A549 (cell line): ENCODE measurements around the gene SIK3. TPM values are rescaled to one million over a fixed set of nuclear protein-coding genes. Genes with fewer than 3 reads are reported as not detected.

Experiments used
- ATAC-seq, 2 experiments: fragments of 200-7000 bp in 1 of 2; fragments of >200 bp in 1 of 2; cut with Nextera tagmentation in 1 of 2; cut with Tn5 transposase in 1 of 2; 3 replicates each; pipeline versions ENCODE4 v1.8.0 to v1.9.1; 2018 to 2020; ENCODE audit warnings: mild to moderate bottlenecking in 1 of 2, moderate library complexity in 1 of 2
- CTCF ChIA-PET: fragments of 300-600 bp; sonication (Branson Sonifier 250); formaldehyde crosslinking; extraction: SDS; loops from one replicate; lab custom pipeline; 2021; ENCODE audit warnings: antibody characterized with exemption, inconsistent platforms; lab: Yijun Ruan, JAX
- POLR2A ChIA-PET: fragments of 350-600 bp; formaldehyde crosslinking; extraction: SDS; loops from one replicate; lab custom pipeline; 2021; ENCODE audit warnings: antibody characterized with exemption, inconsistent platforms; lab: Yijun Ruan, JAX
- DNase-seq, 2 experiments: peaks; one replicate each; pipeline versions ENCODE4 v3.0.0 to v3.0.0-alpha.2; 2011 to 2016; ENCODE audit warnings: low read depth in 1 of 2, low spot score in 1 of 2
- FAIRE-seq: peaks from 2 replicates; lab custom pipeline; 2011; peaks lifted over from hg19 to GRCh38; lab: Jason Lieb, UNC
- H3K27ac ChIP-seq, 2 experiments: fragments of >200 bp; sonication (Bioruptor Twin); formaldehyde crosslinking; 3 replicates each; pipeline ENCODE4 v1.5.1; 2016 to 2017
- H3K4me1 ChIP-seq: fragments of >200 bp; sonication (Bioruptor Twin); formaldehyde crosslinking; 3 replicates; pipeline ENCODE4 v1.6.1; 2016
- H3K4me2 ChIP-seq: fragments of >200 bp; sonication (Bioruptor Twin); formaldehyde crosslinking; 3 replicates; pipeline ENCODE4 v1.6.1; 2016
- H3K4me3 ChIP-seq: fragments of >200 bp; sonication (Bioruptor Twin); formaldehyde crosslinking; 3 replicates; pipeline ENCODE4 v1.5.1; 2016
- H3K9me3 ChIP-seq: fragments of >200 bp; sonication (Bioruptor Twin); formaldehyde crosslinking; 3 replicates; pipeline ENCODE4 v1.6.1; 2016
- ATOH8 ChIP-seq: fragments of 250-450 bp; sonication (Bioruptor Pico); IDR thresholded peaks from 2 replicates; pipeline ENCODE4 v1.5.0; 2020; ENCODE audit warnings: low read depth, mild to moderate bottlenecking, moderate library complexity
- BHLHE40 ChIP-seq: IDR thresholded peaks from 2 replicates; pipeline ENCODE4 v1.6.1; 2012; ENCODE audit warnings: low read depth, low read length, inconsistent platforms
- CBX2 ChIP-seq: fragments of 200-600 bp; sonication (generic); IDR thresholded peaks from 2 replicates; pipeline ENCODE4 v1.6.1; 2016; ENCODE audit warnings: low read depth, mild to moderate bottlenecking, borderline replicate concordance
- CEBPB ChIP-seq, 2 experiments: fragments of >200 bp in 1 of 2; sonication (Bioruptor Twin) in 1 of 2; formaldehyde crosslinking in 1 of 2; IDR thresholded peaks; 2 replicates each; pipeline ENCODE4 v1.6.1; 2012 to 2016
- CHD2 ChIP-seq: fragments of 150-350 bp; IDR thresholded peaks from 2 replicates; pipeline ENCODE4 v1.6.1; 2014; ENCODE audit warnings: low read length; ENCODE audit not compliant: partially characterized antibody
- EP300 ChIP-seq, 2 experiments: fragments of >200 bp; sonication (Bioruptor Twin); formaldehyde crosslinking; IDR thresholded peaks; 2 replicates in 1 of 2; 3 replicates in 1 of 2; pipeline ENCODE4 v1.6.1; 2016 to 2017
- ESRRA ChIP-seq: fragments of 150-350 bp; IDR thresholded peaks from 2 replicates; pipeline ENCODE4 v1.6.1; 2014; ENCODE audit warnings: mild to moderate bottlenecking, low read length, borderline replicate concordance
- FOXS1 ChIP-seq: fragments of 250-450 bp; sonication (Bioruptor Pico); IDR thresholded peaks from 2 replicates; pipeline ENCODE4 v1.5.0; 2020; ENCODE audit warnings: mild to moderate bottlenecking, moderate library complexity
- GATA3 ChIP-seq: IDR thresholded peaks from 2 replicates; pipeline ENCODE4 v1.6.1; 2012; ENCODE audit warnings: borderline replicate concordance
- HDAC2 ChIP-seq: fragments of 200-600 bp; sonication (generic); IDR thresholded peaks from 2 replicates; pipeline ENCODE4 v1.6.1; 2016
- HOXB13 ChIP-seq: fragments of 250-450 bp; sonication (Bioruptor Pico); IDR thresholded peaks from 2 replicates; pipeline ENCODE4 v1.5.0; 2020; ENCODE audit warnings: low read depth, mild to moderate bottlenecking, moderate library complexity
- MAFK ChIP-seq: fragments of 450-650 bp; IDR thresholded peaks from 2 replicates; pipeline ENCODE4 v1.6.1; 2014; ENCODE audit not compliant: partially characterized antibody
- MAX ChIP-seq: IDR thresholded peaks from 2 replicates; pipeline ENCODE4 v1.6.1; 2012
- NPAS2 ChIP-seq: fragments of 250-450 bp; sonication (Bioruptor Pico); IDR thresholded peaks from 2 replicates; pipeline ENCODE4 v1.8.0; 2022; ENCODE audit warnings: mild to moderate bottlenecking, moderate library complexity, borderline replicate concordance
- NR3C1 ChIP-seq: fragments of >200 bp; sonication (Bioruptor Twin); formaldehyde crosslinking; IDR thresholded peaks from 3 replicates; pipeline ENCODE4 v1.6.1; 2017
- PHF8 ChIP-seq: fragments of 200-600 bp; sonication (generic); IDR thresholded peaks from 2 replicates; pipeline ENCODE4 v1.6.1; 2016; ENCODE audit warnings: low read depth, mild to moderate bottlenecking, antibody characterized with exemption, moderate library complexity, borderline replicate concordance
- POLR2A ChIP-seq: IDR thresholded peaks from 2 replicates; pipeline ENCODE4 v1.6.1; 2012; ENCODE audit warnings: mild to moderate bottlenecking, low read length
- POLR2AphosphoS2 ChIP-seq: conservative IDR thresholded peaks from 2 replicates; pipeline ENCODE4 v1.6.1; 2012; ENCODE audit warnings: low read length, improper control_type of control experiment, inconsistent platforms
- RAD21 ChIP-seq, 2 experiments: fragments of >200 bp in 1 of 2; sonication (Bioruptor Twin) in 1 of 2; formaldehyde crosslinking in 1 of 2; IDR thresholded peaks in 1 of 2; conservative IDR thresholded peaks in 1 of 2; 2 replicates in 1 of 2; 3 replicates in 1 of 2; pipeline ENCODE4 v1.6.1; 2012 to 2018; ENCODE audit warnings: inconsistent platforms in 1 of 2
- RNF2 ChIP-seq: fragments of 200-600 bp; sonication (generic); IDR thresholded peaks from 2 replicates; pipeline ENCODE4 v1.6.1; 2016; ENCODE audit warnings: low read depth, mild to moderate bottlenecking, antibody characterized with exemption, moderate library complexity, borderline replicate concordance
- SREBF2 ChIP-seq: fragments of 450-650 bp; IDR thresholded peaks from 2 replicates; pipeline ENCODE4 v1.6.1; 2014; ENCODE audit warnings: mild to moderate bottlenecking, moderate library complexity
- USF2 ChIP-seq: fragments of 450-650 bp; IDR thresholded peaks from 2 replicates; pipeline ENCODE4 v1.6.1; 2014; ENCODE audit warnings: antibody characterized with exemption
- ZFP36 ChIP-seq: fragments of 450-650 bp; IDR thresholded peaks from 2 replicates; pipeline ENCODE4 v1.6.1; 2014; ENCODE audit warnings: borderline replicate concordance; ENCODE audit not compliant: partially characterized antibody
- ZNF302 ChIP-seq: fragments of 250-450 bp; sonication (Bioruptor Pico); IDR thresholded peaks from 2 replicates; pipeline ENCODE4 v1.9.0; 2021; ENCODE audit warnings: inconsistent platforms, mild to moderate bottlenecking, moderate library complexity
- WGBS: methylation state at CpG from one replicate; pipeline ENCODE4 v1.1.6; 2017; ENCODE audit errors: missing lambda C conversion rate; 5-methylcytosine and 5-hydroxymethylcytosine counted together
- polyA plus RNA-seq, 4 experiments: library from polyadenylated mRNA; depleted of rRNA in 3 of 4; stranded (reverse); fragments of >200 nt; fragmentation: RNase III in 1 of 4; extraction: RNeasy Plus Mini Kit Qiagen cat#74134 plus additional on column Dnase treatment in 1 of 4; gene quantifications; 2 replicates in 3 of 4; 3 replicates in 1 of 4; pipeline ENCODE4 v1.2.3, GENCODE V29; 2011 to 2017

Gene SIK3
- polyA plus RNA-seq, 2 of the 4 experiments (the other 2 are of a cell fraction): 8.2 to 9.0 TPM

- WGBS: 7% methylated on average over 1 of the region's 2 CpGs
- FAIRE-seq: no peak
- no peak overlapping the region for H3K4me3 ChIP-seq
- peaks cover 51% of the 10 kb centered on the region for H3K4me1 ChIP-seq
- H3K27ac ChIP-seq: no peak overlapping the region
- TF ChIP-seq CEBPB (IDR thresholded peaks at IDR 0.05): peak; percentile 45 to 59; a peak in 3 of 4 replicates
- no peak for TF ChIP-seq MAX
- no peak for DNase-seq
- no peaks in the 10 kb centered on the region for H3K9me3 ChIP-seq
- ChIA-PET POLR2A (no interaction called here), CTCF (interaction anchor here (1.1 kb wide), 1 partner anchor 119 kb away, joined by 3 read pairs; no protein-coding TSS in a partner anchor)
- peak; percentile 71 to 75 for ATAC-seq
- peak overlapping the region; percentile 56 for H3K4me2 ChIP-seq
Observed at GRCh38 chr11:116986521-116987105, 111.6 kb downstream of the SIK3 start.

- H3K4me2 ChIP-seq: peak overlapping the region; percentile 48
- 81% methylated on average over 6 of the region's 6 CpGs for WGBS
- H3K4me3 ChIP-seq: no peak overlapping the region
- ChIA-PET POLR2A (no interaction called here), CTCF (interaction anchor here (0.8 to 1.6 kb wide), 4 partner anchors 12 to 104 kb away, joined by 3 to 4 read pairs (median 4); no protein-coding TSS in a partner anchor)
- TF ChIP-seq CEBPB (IDR thresholded peaks at IDR 0.05): peak; percentile 72 to 92; a peak in 3 of 4 replicates
- TF ChIP-seq SREBF2: no peak
- no peak overlapping the region for H3K27ac ChIP-seq
- no peak for DNase-seq
- H3K9me3 ChIP-seq: no peaks in the 10 kb centered on the region
- peaks cover 41% of the 10 kb centered on the region for H3K4me1 ChIP-seq
- no peak for FAIRE-seq
- peak in 1 of 2 experiments; percentile 40; a peak in 1 of 6 replicates for ATAC-seq
Observed at GRCh38 chr11:116984589-116984988, 113.6 kb downstream of the SIK3 start.

- ChIA-PET CTCF (interaction anchor here (0.8 to 1.6 kb wide), 4 partner anchors 12 to 104 kb away, joined by 3 to 4 read pairs (median 4); no protein-coding TSS in a partner anchor), POLR2A (no interaction called here)
- DNase-seq: no peak
- WGBS: 90% methylated on average over 4 of the region's 4 CpGs
- Histone ChIP-seq H3K27ac (no peak overlapping the region), H3K4me2 (peak overlapping the region; percentile 48), H3K4me3 (no peak overlapping the region), H3K4me1 (peaks cover 41% of the 10 kb centered on the region), H3K9me3 (no peaks in the 10 kb centered on the region)
- no peak for TF ChIP-seq ZNF302 (CRISPR knock-in tag)
- TF ChIP-seq HDAC2: no peak
- no peak for TF ChIP-seq CBX2
- TF ChIP-seq ATOH8 (CRISPR knock-in tag): no peak
- no peak for ATAC-seq
- no peak for FAIRE-seq
Observed at GRCh38 chr11:116984186-116984585, 114.0 kb downstream of the SIK3 start.

- ChIA-PET POLR2A (no interaction called here), CTCF (interaction anchor here (0.6 to 0.8 kb wide), 2 partner anchors 11 to 157 kb away, joined by 3 read pairs; no protein-coding TSS in a partner anchor)
- Histone ChIP-seq H3K27ac (no peak overlapping the region), H3K4me2 (no peak overlapping the region), H3K9me3 (no peaks in the 10 kb centered on the region), H3K4me1 (peaks cover 25% of the 10 kb centered on the region), H3K4me3 (no peak overlapping the region)
- TF ChIP-seq RNF2 (no peak), ZFP36 (no peak), POLR2A (no peak), EP300 (IDR thresholded peaks at IDR 0.05) (no peak), PHF8 (no peak), BHLHE40 (no peak), POLR2AphosphoS2 (no peak), RAD21 (conservative IDR thresholded peaks at IDR 0.05 in 1 of 2, IDR thresholded peaks at IDR 0.05 in 1 of 2) (no peak), MAFK (no peak), NR3C1 (no peak), FOXS1 (CRISPR knock-in tag) (no peak), USF2 (no peak), ESRRA (no peak), HOXB13 (CRISPR knock-in tag) (no peak), NPAS2 (CRISPR knock-in tag) (no peak), GATA3 (no peak), CHD2 (no peak), ATOH8 (CRISPR knock-in tag) (no peak)
- 95% methylated on average over 4 of the region's 4 CpGs for WGBS
- FAIRE-seq (no peak), DNase-seq (no peak), ATAC-seq (no peak)
Observed at GRCh38 chr11:116981266-116981885, 116.9 kb downstream of the SIK3 start.
